ENCODE measurements around the gene ANKRD60. TPM values are rescaled to one million over a fixed set of nuclear protein-coding genes. Genes with fewer than 3 reads are reported as not detected.

Gene ANKRD60
- total RNA-seq, 4 donors from 2014 or later = not detected

GRCh38 chr20:58242824-58243223 lies 14.4 kb upstream of the ANKRD60 start:
- Histone ChIP-seq H3K27ac (no peak overlapping the region), H3K9me3 (no peaks in the 10 kb centered on the region), H3K27me3 (no peaks in the 10 kb centered on the region), H3K4me3 (no peak overlapping the region), H3K36me3 (peaks cover 0 to 37% of the 10 kb centered on the region in 2 donors), H3K4me1 (no peaks in the 10 kb centered on the region)
- in situ Hi-C loops (cut with MboI; ENCODE audit: low sequenced_read_pairs in 4 of 4) = loop anchor here (10.0 to 25.0 kb wide), 5 partner anchors 202 to 619 kb away; partner anchors contain the start of genes NPEPL1 (in 2 of the 4), GNAS (in 1 of the 4) and GNAS-AS1 (in 1 of the 4)
- no peak for DNase-seq
- no peak for ATAC-seq
- TF ChIP-seq CTCF (IDR thresholded peaks at IDR 0.05 in 4 of 5, conservative IDR thresholded peaks at IDR 0.05 in 1 of 5) (no peak), POLR2A (IDR thresholded peaks at IDR 0.05) (no peak)
- intact Hi-C loops (cut with DNase I; ENCODE audit: low total_unique reads) = no loop called here

- TF ChIP-seq CTCF (IDR thresholded peaks at IDR 0.05 in 4 of 5, conservative IDR thresholded peaks at IDR 0.05 in 1 of 5) = no peak
- no peak for TF ChIP-seq POLR2A (IDR thresholded peaks at IDR 0.05)
- Histone ChIP-seq H3K36me3 (peaks cover 0 to 28% of the 10 kb centered on the region in 2 donors), H3K27ac (no peak overlapping the region), H3K4me3 (no peak overlapping the region), H3K27me3 (no peaks in the 10 kb centered on the region), H3K9me3 (no peaks in the 10 kb centered on the region), H3K4me1 (no peaks in the 10 kb centered on the region)
- DNase-seq (no peak), ATAC-seq (no peak)
- intact Hi-C loops (cut with DNase I; ENCODE audit: low total_unique reads) (no loop called here), in situ Hi-C loops (cut with MboI; ENCODE audit: low sequenced_read_pairs in 4 of 4) (loop anchor here (10.0 to 25.0 kb wide), 5 partner anchors 203 to 620 kb away; partner anchors contain the start of genes NPEPL1 (in 2 of the 4), GNAS (in 1 of the 4) and GNAS-AS1 (in 1 of the 4))
These were observed 13.5 kb upstream of the ANKRD60 start for GRCh38 chr20:58241766-58242465.

GRCh38 chr20:58240471-58240870 lies 12.0 kb upstream of the ANKRD60 start:
- in situ Hi-C loops (cut with MboI; ENCODE audit: low sequenced_read_pairs in 4 of 4) = loop anchor here (10.0 to 25.0 kb wide), 5 partner anchors 204 to 622 kb away; partner anchors contain the start of genes NPEPL1 (in 2 of the 4), GNAS (in 1 of the 4) and GNAS-AS1 (in 1 of the 4)
- no peak for ATAC-seq
- peaks cover 0 to 13% of the 10 kb centered on the region in 2 donors for H3K36me3 ChIP-seq

GRCh38 chr20:58239216-58239615 lies 10.8 kb upstream of the ANKRD60 start:
- Histone ChIP-seq H3K4me1 (no peaks in the 10 kb centered on the region), H3K27me3 (no peaks in the 10 kb centered on the region), H3K36me3 (peaks cover 0 to 8% of the 10 kb centered on the region in 2 donors), H3K4me3 (no peak overlapping the region), H3K27ac (no peak overlapping the region), H3K9me3 (no peaks in the 10 kb centered on the region)
- intact Hi-C loops (cut with DNase I; ENCODE audit: low total_unique reads) = no loop called here
- no peak for ATAC-seq
- DNase-seq = no peak
- in situ Hi-C loops (cut with MboI; ENCODE audit: low sequenced_read_pairs in 4 of 4) = loop anchor here in 3 of 4 donors (10.0 to 25.0 kb wide), 5 partner anchors 206 to 623 kb away; partner anchors contain the start of genes NPEPL1 (in 2 of the 3), GNAS (in 1 of the 3) and GNAS-AS1 (in 1 of the 3)
- no peak for TF ChIP-seq CTCF (IDR thresholded peaks at IDR 0.05 in 4 of 5, conservative IDR thresholded peaks at IDR 0.05 in 1 of 5)
- TF ChIP-seq POLR2A (IDR thresholded peaks at IDR 0.05) = no peak

More at GRCh38 chr20:58240471-58240870, 12.0 kb upstream of the ANKRD60 start:
- H3K4me1 ChIP-seq = no peaks in the 10 kb centered on the region
- H3K27me3 ChIP-seq = no peaks in the 10 kb centered on the region
- TF ChIP-seq CTCF (IDR thresholded peaks at IDR 0.05 in 4 of 5, conservative IDR thresholded peaks at IDR 0.05 in 1 of 5) = no peak
- no peak for TF ChIP-seq POLR2A (IDR thresholded peaks at IDR 0.05)
- H3K4me3 ChIP-seq = no peak overlapping the region
- H3K9me3 ChIP-seq = no peaks in the 10 kb centered on the region
- intact Hi-C loops (cut with DNase I; ENCODE audit: low total_unique reads) = no loop called here
- no peak for DNase-seq
- no peak overlapping the region for H3K27ac ChIP-seq
